Left lung (tissue), 10 donors: ENCODE data around the gene B9D2. TPM values are rescaled to one million over a fixed set of nuclear protein-coding genes. Genes with fewer than 3 reads are reported as not detected.

ENCODE experiments used
- ATAC-seq: fragments of 200-7000 bp; cut with Tn5 transposase; one replicate; pipeline ENCODE4 v1.9.1; 2020; ENCODE audit warnings: moderate library complexity
- DNase-seq, 4 donors: peaks; one replicate each; pipeline ENCODE4 v3.0.0-alpha.2; 2013 to 2020
- H3K27ac ChIP-seq, 2 donors: fragments of 200-600 bp; sonication (generic) in 1 of 2; one replicate each; pipeline versions ENCODE4 v1.5.0 to v1.8.0; 2020 to 2021
- H3K27me3 ChIP-seq, 2 donors: fragments of 200-600 bp; sonication (generic) in 1 of 2; one replicate each; pipeline versions ENCODE4 v1.5.0 to v1.8.0; 2020 to 2021
- H3K36me3 ChIP-seq, 2 donors: fragments of 200-600 bp; sonication (generic) in 1 of 2; one replicate each; pipeline versions ENCODE4 v1.5.0 to v1.8.0; 2020 to 2021
- H3K4me1 ChIP-seq, 2 donors: fragments of 200-600 bp; one replicate each; pipeline ENCODE4 v1.8.0; 2021
- H3K4me3 ChIP-seq, 2 donors: fragments of 200-600 bp; sonication (generic) in 1 of 2; one replicate each; pipeline versions ENCODE4 v1.5.0 to v1.8.0; 2020 to 2021; ENCODE audit warnings: mild to moderate bottlenecking in 1 of 2
- H3K9me3 ChIP-seq, 2 donors: fragments of 200-600 bp; sonication (generic) in 1 of 2; one replicate each; pipeline versions ENCODE4 v1.5.0 to v1.8.0; 2020 to 2021
- intact Hi-C, 2 donors: fragments of 100-400 bp; cut with DNase I; formaldehyde crosslinking; loops; one replicate each; pipeline versions ENCODE4 v1.11.2 to v1.14.2; 2022
- polyA plus RNA-seq, 6 donors: library from polyadenylated mRNA; unstranded; fragments of 120-200 nt; gene quantifications; one replicate each; pipeline ENCODE4 v1.2.1, GENCODE V29; 2013; ENCODE audit not compliant: insufficient read length in 6 of 6
- total RNA-seq, 2 donors: library from RNA; stranded (reverse); fragmentation: NEBNext Ultra II Directional; extraction: Animal tissue kit (Norgen Biotek cat#: 25700); gene quantifications; one replicate each; pipeline ENCODE4 v1.2.1, GENCODE V29; 2021
- TF ChIP-seq, protein P1 (sequence below), 2 donors: fragments of 200-600 bp; sonication (generic) in 1 of 2; IDR thresholded peaks; one replicate each; pipeline versions ENCODE4 v1.5.0 to v1.8.0; 2021; ENCODE audit warnings: antibody characterized with exemption in 2 of 2
- donor health status: DM: no; HTN: yes; CAD: no.
- donor health status: DM: no; HTN: no; CAD: no.

Gene B9D2
- total and polyA plus RNA-seq, 8 donors, result 6.6 to 8.8 (median 7.7) TPM

DNA sequence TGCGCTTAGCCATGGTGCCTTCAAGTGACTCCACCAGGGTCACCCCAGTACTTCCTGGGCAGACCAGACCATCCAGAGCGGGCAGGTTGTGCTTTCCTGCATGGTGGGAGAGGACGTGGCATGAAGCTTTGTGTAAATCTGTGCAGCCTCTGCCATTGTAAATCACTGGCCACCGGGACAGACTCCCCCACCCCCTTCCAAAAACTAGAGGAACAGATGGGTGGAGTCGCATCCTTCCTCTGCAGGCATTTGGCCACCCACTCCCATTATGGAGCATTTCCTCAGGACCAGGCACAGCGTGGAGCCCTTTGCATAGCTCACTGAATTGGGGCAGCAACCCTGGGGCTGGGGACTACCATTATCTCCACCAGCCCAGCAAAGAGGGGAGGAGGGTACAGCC, 41.8 kb upstream of the B9D2 start:
- intact Hi-C loops, result no loop called here
- peak overlapping the region in 1 of 2 donors; percentile 95 for H3K27ac ChIP-seq
- ATAC-seq, result no peak
- TF ChIP-seq, protein P1, sequence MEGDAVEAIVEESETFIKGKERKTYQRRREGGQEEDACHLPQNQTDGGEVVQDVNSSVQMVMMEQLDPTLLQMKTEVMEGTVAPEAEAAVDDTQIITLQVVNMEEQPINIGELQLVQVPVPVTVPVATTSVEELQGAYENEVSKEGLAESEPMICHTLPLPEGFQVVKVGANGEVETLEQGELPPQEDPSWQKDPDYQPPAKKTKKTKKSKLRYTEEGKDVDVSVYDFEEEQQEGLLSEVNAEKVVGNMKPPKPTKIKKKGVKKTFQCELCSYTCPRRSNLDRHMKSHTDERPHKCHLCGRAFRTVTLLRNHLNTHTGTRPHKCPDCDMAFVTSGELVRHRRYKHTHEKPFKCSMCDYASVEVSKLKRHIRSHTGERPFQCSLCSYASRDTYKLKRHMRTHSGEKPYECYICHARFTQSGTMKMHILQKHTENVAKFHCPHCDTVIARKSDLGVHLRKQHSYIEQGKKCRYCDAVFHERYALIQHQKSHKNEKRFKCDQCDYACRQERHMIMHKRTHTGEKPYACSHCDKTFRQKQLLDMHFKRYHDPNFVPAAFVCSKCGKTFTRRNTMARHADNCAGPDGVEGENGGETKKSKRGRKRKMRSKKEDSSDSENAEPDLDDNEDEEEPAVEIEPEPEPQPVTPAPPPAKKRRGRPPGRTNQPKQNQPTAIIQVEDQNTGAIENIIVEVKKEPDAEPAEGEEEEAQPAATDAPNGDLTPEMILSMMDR (IDR thresholded peaks at IDR 0.05), result no peak
- H3K27me3 ChIP-seq, result no peaks in the 10 kb centered on the region
- H3K9me3 ChIP-seq, result no peaks in the 10 kb centered on the region
- peaks cover 23 to 69% of the 10 kb centered on the region in 2 donors for H3K4me1 ChIP-seq
- no peak overlapping the region for H3K4me3 ChIP-seq
- DNase-seq, result no peak
- peaks cover 0 to 5% of the 10 kb centered on the region in 2 donors for H3K36me3 ChIP-seq

DNA sequence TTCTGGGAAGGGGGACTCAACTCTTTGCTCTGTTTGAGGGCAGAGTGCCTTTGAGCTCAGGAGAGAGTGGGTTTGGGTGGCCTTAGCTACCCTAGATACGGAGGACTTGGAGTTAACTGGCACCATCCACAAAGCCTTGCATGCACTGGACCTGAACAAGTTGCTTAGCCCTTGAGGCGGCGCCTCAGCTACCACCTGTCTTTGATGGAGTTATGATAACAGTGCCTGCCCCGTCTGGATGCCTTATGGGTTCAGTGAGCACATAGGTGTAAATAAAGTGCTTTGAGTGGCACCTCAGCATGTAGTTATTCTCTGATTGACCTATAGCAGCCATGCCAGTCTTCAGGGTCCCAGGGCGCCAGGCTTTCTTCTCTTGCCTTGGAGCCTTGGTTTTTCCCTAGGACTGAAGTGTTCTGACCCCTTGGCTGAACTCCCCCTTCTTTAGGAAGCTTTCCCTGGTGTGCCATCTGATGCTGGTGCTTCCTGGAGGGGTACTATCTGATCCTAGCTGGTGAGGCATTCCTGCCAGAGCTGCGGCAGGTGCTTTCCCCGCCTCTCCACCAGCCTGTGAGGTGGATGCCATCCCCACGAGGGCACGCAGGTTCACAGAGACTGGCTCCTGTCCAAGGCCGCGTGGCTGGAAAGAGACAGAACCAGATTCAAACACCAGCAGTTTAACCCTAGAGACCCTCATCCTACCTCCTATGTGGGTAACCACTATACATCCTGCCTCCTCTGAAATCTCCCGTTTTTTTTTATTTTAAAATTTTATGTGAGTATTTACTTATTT, 39.4 kb upstream of the B9D2 start:
- intact Hi-C loops, result no loop called here
- H3K4me1 ChIP-seq, result peaks cover 15 to 69% of the 10 kb centered on the region in 2 donors
- no peaks in the 10 kb centered on the region for H3K27me3 ChIP-seq
- ATAC-seq (no peak), DNase-seq (no peak)
- TF ChIP-seq, protein P1 (IDR thresholded peaks at IDR 0.05), result no peak
- no peaks in the 10 kb centered on the region for H3K9me3 ChIP-seq
- H3K4me3 ChIP-seq, result no peak overlapping the region
- H3K27ac ChIP-seq, result peak overlapping the region in 1 of 2 donors; percentile 46
- H3K36me3 ChIP-seq, result peaks cover 0 to 5% of the 10 kb centered on the region in 2 donors

DNA sequence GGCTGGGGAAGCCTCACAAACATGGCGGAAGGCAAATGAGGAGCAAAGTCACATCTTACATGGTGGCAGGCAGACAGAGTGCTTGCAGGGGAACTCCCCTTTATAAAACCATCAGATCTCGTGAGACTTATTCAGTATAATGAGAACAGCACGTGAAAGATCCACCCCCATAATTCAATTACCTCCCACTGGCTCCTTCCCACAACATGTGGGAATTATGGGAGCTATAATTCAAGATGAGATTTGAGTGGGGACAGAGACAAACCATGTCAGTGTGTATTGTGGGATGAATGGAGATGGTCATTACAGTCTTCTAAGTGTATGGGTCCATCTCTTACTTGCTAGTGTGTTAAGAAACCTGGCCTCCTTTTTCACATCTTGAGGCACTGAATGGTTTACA, 38.1 kb upstream of the B9D2 start:
- H3K4me3 ChIP-seq, result no peak overlapping the region
- intact Hi-C loops, result no loop called here
- no peaks in the 10 kb centered on the region for H3K9me3 ChIP-seq
- H3K4me1 ChIP-seq, result peaks cover 10 to 60% of the 10 kb centered on the region in 2 donors
- TF ChIP-seq, protein P1 (IDR thresholded peaks at IDR 0.05), result no peak
- H3K27ac ChIP-seq, result peak overlapping the region in 1 of 2 donors; percentile 63
- peaks cover 0 to 5% of the 10 kb centered on the region in 2 donors for H3K36me3 ChIP-seq
- ATAC-seq (no peak), DNase-seq (no peak)
- H3K27me3 ChIP-seq, result no peaks in the 10 kb centered on the region

DNA sequence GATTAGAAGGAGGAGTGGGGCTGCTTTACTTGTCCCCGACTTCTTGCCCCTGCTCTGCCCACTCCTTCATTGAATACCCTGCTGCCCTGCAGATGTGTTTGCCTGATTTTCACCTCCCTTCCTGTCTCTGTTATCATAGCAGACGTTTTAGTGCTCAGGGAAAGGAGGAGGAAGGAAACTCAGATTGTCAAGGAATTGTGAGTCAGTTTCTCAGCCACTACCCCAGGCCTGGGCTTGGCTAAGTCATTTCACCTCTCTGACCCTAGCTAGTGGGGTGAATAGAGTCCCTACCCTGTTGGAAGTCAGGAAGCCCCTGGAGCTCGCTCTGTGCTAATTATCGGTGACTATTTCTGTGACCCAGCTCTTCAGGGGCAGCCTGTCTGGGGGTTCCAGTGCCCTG, 37.5 kb upstream of the B9D2 start:
- intact Hi-C loops, result no loop called here
- no peaks in the 10 kb centered on the region for H3K27me3 ChIP-seq
- no peak for DNase-seq
- H3K9me3 ChIP-seq, result no peaks in the 10 kb centered on the region
- peaks cover 0 to 5% of the 10 kb centered on the region in 2 donors for H3K36me3 ChIP-seq
- TF ChIP-seq, protein P1 (IDR thresholded peaks at IDR 0.05), result no peak
- peak overlapping the region in 1 of 2 donors; percentile 63 for H3K27ac ChIP-seq
- ATAC-seq, result no peak
- H3K4me1 ChIP-seq, result peaks cover 10 to 60% of the 10 kb centered on the region in 2 donors
- H3K4me3 ChIP-seq, result no peak overlapping the region

DNA sequence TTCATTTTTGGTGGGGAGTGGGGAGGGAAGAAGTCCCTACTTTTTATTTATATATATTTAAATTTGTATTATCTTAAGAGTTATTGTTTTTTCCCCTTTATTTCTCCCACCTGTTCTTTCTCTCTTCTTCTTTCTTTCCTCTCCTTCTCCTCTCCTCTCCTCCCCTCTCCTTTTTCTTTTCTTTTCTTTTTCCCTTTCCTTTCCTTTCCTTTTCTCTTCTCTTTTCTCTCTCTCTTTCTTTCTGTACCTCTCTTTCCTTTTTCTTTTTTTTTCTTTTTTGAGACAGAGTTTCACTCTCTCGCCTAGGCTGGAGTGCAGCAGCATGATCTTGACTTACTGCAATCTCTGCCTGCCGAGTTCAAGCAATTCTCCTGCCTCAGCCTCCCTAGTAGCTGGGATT, 35.6 kb upstream of the B9D2 start:
- Histone ChIP-seq H3K4me3 (no peak overlapping the region), H3K27me3 (no peaks in the 10 kb centered on the region), H3K27ac (no peak overlapping the region), H3K4me1 (peaks cover 13 to 58% of the 10 kb centered on the region in 2 donors), H3K36me3 (peaks cover 0 to 5% of the 10 kb centered on the region in 2 donors), H3K9me3 (no peaks in the 10 kb centered on the region)
- TF ChIP-seq, protein P1 (IDR thresholded peaks at IDR 0.05), result no peak
- DNase-seq (no peak), ATAC-seq (no peak)
- intact Hi-C loops, result no loop called here
